K562 (cell line): ENCODE results near the gene PPP2R5A. TPM values are rescaled to one million over a fixed set of nuclear protein-coding genes. Genes with fewer than 3 reads are reported as not detected.

Experiments
- ATF7 ChIP-seq: fragments of 450-650 bp; IDR thresholded peaks from 2 replicates; pipeline ENCODE4 v1.7.1; 2014; ENCODE audit warnings: mild to moderate bottlenecking, moderate library complexity
- CBX8 ChIP-seq: fragments of 200-600 bp; sonication (generic); IDR thresholded peaks from 2 replicates; pipeline ENCODE4 v1.6.1; 2012; ENCODE audit warnings: borderline replicate concordance, mixed run types, low read depth, mild to moderate bottlenecking, moderate library complexity, mixed read lengths, low read length, control low read depth, inconsistent platforms; ENCODE audit not compliant: poor library complexity, severe bottlenecking; ENCODE audit errors: extremely low read depth
- ILF3 ChIP-seq: fragments of 450-650 bp; IDR thresholded peaks from 2 replicates; pipeline ENCODE4 v1.6.1; 2018; ENCODE audit warnings: antibody characterized with exemption, mild to moderate bottlenecking, moderate library complexity, borderline replicate concordance
- KDM1A ChIP-seq, 2 experiments: fragments of 450-650 bp; IDR thresholded peaks; 2 replicates each; pipeline ENCODE4 v1.6.1; 2016; ENCODE audit warnings: mild to moderate bottlenecking in 2 of 2
- POLR2A ChIP-seq: fragments of 450-650 bp; conservative IDR thresholded peaks from 2 replicates; pipeline ENCODE4 v1.6.1; 2016
- PYGO2 ChIP-seq: fragments of 450-650 bp; IDR thresholded peaks from 2 replicates; pipeline ENCODE4 v1.6.1; 2016; ENCODE audit warnings: mild to moderate bottlenecking, missing genetic modification characterization, moderate library complexity, missing compliant biosample characterization
- SP1 ChIP-seq: sonication (generic); formaldehyde crosslinking; IDR thresholded peaks from 2 replicates; pipeline ENCODE4 v1.8.1; 2022; ENCODE audit warnings: mild to moderate bottlenecking, missing genetic modification reagents
- SREBF1 ChIP-seq: fragments of 150-350 bp; IDR thresholded peaks from 2 replicates; pipeline ENCODE4 v1.6.1; 2014; ENCODE audit warnings: antibody characterized with exemption, low read depth, low read length, borderline replicate concordance
- TBL1XR1 ChIP-seq, 2 experiments: IDR thresholded peaks; 2 replicates each; pipeline ENCODE4 v1.6.1; 2012; ENCODE audit warnings: improper control_type of control experiment in 2 of 2, low read length in 2 of 2, mild to moderate bottlenecking in 1 of 2
- XRCC4 ChIP-seq: IDR thresholded peaks from one replicate; pipeline ENCODE4 v1.6.1; 2011; ENCODE audit not compliant: insufficient read depth, insufficient read length; ENCODE audit errors: extremely low read depth
- ZC3H4 ChIP-seq: sonication (generic); formaldehyde crosslinking; IDR thresholded peaks from 2 replicates; pipeline ENCODE4 v1.9.0; 2021; ENCODE audit warnings: missing genetic modification reagents, borderline replicate concordance
- polyA plus RNA-seq, 8 experiments: library from polyadenylated mRNA; depleted of rRNA in 4 of 8; stranded (reverse) in 5 of 8; unstranded in 3 of 8; fragments of >200 nt; fragmentation: Nextera tagmentation in 2 of 8; fragmentation: Illumina TruSeq in 1 of 8; extraction: Ambion mirVana in 2 of 8; extraction: Trizol in 1 of 8; gene quantifications; 2 replicates each; pipeline versions ENCODE4 v1.2.1 to v1.2.3, GENCODE V29; 2011 to 2014; ENCODE audit warnings: inconsistent platforms in 1 of 8, missing spikeins in 1 of 8
- total RNA-seq, 7 experiments: library from RNA; depleted of rRNA in 6 of 7; stranded (reverse); fragments of >200 nt in 6 of 7; fragmentation: Illumina TruSeq in 2 of 7; extraction: Trizol in 2 of 7; gene quantifications; 2 replicates each; pipeline versions ENCODE4 v1.2.1 to v1.2.3, GENCODE V29; 2011 to 2021; ENCODE audit warnings: low replicate concordance in 1 of 7
- TF ChIP-seq, protein P1 (sequence below), 2 experiments: IDR thresholded peaks in 1 of 2; conservative IDR thresholded peaks in 1 of 2; 2 replicates each; pipeline ENCODE4 v1.6.1; 2016; ENCODE audit warnings: low read depth in 2 of 2, mild to moderate bottlenecking in 1 of 2, missing compliant biosample characterization in 1 of 2, missing genetic modification characterization in 1 of 2, moderate library complexity in 1 of 2
- TF ChIP-seq, protein P2 (sequence below): fragments of 250-450 bp; sonication (Bioruptor Pico); IDR thresholded peaks from 2 replicates; pipeline ENCODE4 v1.5.0; 2021
- TF ChIP-seq, protein P3 (sequence below), 2 experiments: fragments of 450-650 bp in 1 of 2; IDR thresholded peaks; 2 replicates each; pipeline ENCODE4 v1.6.1; 2011 to 2017; ENCODE audit warnings: low read depth in 2 of 2, antibody characterized with exemption in 1 of 2, borderline replicate concordance in 1 of 2, low read length in 1 of 2, mild to moderate bottlenecking in 1 of 2, mixed read lengths in 1 of 2; ENCODE audit not compliant: control insufficient read depth in 1 of 2
- TF ChIP-seq, protein P4 (sequence below): fragments of 250-450 bp; sonication (Bioruptor Pico); IDR thresholded peaks from 2 replicates; pipeline ENCODE4 v1.8.0; 2021; ENCODE audit warnings: mild to moderate bottlenecking, moderate library complexity
- TF ChIP-seq, protein P5 (sequence below): fragments of 450-650 bp; IDR thresholded peaks from 2 replicates; pipeline ENCODE4 v1.6.1; 2016; ENCODE audit warnings: low read depth, mild to moderate bottlenecking, moderate library complexity

The PPP2R5A gene
- total and polyA plus RNA-seq, 9 of the 15 experiments (the other 6 are each of a cell fraction or from before 2014, with no cell fraction given), result 26.9 to 106 (median 64.3) TPM

DNA sequence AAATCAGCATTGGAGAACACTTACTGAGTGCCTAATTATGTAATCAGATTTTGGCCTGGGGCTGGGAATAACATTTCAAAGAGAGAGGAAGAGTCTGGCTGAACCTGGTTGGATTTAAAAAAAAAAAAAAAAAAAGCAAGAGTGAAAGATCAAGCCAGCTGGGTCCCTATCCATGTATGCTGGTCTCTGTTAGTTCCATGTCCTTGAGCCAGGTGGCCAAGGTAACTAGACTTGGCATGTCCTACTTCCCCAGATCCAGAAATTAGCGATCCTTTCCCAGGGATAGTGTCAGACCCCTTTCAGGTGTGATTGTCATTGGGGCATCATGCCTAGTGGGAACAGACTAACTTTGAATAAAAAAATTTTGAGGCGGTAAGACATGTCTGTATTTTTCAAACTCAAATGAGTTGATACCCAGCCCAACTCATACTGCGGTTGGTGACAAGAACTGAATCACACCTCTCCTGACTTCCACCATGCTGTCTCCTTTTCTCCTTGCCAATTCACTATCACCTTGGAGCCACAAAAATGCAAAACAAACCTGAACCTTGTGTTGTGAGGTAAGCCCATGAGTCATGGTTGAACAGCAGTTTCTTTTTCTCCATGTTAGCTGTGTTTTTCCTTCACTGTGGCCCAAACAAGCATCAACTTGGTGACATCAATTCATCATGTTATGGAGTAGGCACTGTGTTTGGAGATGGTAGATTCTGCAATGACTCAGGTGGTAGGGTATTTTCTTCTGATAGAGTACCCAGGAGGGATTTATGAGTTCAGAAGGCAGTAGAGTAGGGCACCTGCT is 24.5 kb upstream of the PPP2R5A start (continued):
- TF ChIP-seq, protein P1, sequence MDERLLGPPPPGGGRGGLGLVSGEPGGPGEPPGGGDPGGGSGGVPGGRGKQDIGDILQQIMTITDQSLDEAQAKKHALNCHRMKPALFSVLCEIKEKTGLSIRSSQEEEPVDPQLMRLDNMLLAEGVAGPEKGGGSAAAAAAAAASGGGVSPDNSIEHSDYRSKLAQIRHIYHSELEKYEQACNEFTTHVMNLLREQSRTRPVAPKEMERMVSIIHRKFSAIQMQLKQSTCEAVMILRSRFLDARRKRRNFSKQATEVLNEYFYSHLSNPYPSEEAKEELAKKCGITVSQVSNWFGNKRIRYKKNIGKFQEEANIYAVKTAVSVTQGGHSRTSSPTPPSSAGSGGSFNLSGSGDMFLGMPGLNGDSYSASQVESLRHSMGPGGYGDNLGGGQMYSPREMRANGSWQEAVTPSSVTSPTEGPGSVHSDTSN (CRISPR knock-in tag; IDR thresholded peaks at IDR 0.05; ENCODE audit: low read depth), result no peak
- TF ChIP-seq, protein P1 (tag; conservative IDR thresholded peaks at IDR 0.05; ENCODE audit: low read depth), result peak; percentile 76
- TF ChIP-seq XRCC4 (no peak), PYGO2 (tag) (no peak), TBL1XR1 (IDR thresholded peaks at IDR 0.05; ENCODE audit: low read length in 2 of 2) (0 out of 4 replicates have a peak, but pooled peaks of 1 of the 2 experiments have one; percentile 0), ATF7 (no peak), CBX8 (no peak), KDM1A (IDR thresholded peaks at IDR 0.05) (no peak), POLR2A (no peak), ZC3H4 (CRISPR knock-in tag) (no peak), ILF3 (no peak), SREBF1 (no peak), SP1 (CRISPR knock-in tag) (no peak)
- TF ChIP-seq, protein P2, sequence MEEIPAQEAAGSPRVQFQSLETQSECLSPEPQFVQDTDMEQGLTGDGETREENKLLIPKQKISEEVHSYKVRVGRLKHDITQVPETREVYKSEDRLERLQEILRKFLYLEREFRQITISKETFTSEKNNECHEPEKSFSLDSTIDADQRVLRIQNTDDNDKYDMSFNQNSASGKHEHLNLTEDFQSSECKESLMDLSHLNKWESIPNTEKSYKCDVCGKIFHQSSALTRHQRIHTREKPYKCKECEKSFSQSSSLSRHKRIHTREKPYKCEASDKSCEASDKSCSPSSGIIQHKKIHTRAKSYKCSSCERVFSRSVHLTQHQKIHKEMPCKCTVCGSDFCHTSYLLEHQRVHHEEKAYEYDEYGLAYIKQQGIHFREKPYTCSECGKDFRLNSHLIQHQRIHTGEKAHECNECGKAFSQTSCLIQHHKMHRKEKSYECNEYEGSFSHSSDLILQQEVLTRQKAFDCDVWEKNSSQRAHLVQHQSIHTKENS (CRISPR knock-in tag), result no peak
- TF ChIP-seq, protein P3, sequence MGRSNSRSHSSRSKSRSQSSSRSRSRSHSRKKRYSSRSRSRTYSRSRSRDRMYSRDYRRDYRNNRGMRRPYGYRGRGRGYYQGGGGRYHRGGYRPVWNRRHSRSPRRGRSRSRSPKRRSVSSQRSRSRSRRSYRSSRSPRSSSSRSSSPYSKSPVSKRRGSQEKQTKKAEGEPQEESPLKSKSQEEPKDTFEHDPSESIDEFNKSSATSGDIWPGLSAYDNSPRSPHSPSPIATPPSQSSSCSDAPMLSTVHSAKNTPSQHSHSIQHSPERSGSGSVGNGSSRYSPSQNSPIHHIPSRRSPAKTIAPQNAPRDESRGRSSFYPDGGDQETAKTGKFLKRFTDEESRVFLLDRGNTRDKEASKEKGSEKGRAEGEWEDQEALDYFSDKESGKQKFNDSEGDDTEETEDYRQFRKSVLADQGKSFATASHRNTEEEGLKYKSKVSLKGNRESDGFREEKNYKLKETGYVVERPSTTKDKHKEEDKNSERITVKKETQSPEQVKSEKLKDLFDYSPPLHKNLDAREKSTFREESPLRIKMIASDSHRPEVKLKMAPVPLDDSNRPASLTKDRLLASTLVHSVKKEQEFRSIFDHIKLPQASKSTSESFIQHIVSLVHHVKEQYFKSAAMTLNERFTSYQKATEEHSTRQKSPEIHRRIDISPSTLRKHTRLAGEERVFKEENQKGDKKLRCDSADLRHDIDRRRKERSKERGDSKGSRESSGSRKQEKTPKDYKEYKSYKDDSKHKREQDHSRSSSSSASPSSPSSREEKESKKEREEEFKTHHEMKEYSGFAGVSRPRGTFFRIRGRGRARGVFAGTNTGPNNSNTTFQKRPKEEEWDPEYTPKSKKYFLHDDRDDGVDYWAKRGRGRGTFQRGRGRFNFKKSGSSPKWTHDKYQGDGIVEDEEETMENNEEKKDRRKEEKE (IDR thresholded peaks at IDR 0.05; ENCODE audit: borderline replicate concordance in 1 of 2, control insufficient read depth in 1 of 2, low read depth in 2 of 2, low read length in 1 of 2), result no peak
- TF ChIP-seq, protein P4, sequence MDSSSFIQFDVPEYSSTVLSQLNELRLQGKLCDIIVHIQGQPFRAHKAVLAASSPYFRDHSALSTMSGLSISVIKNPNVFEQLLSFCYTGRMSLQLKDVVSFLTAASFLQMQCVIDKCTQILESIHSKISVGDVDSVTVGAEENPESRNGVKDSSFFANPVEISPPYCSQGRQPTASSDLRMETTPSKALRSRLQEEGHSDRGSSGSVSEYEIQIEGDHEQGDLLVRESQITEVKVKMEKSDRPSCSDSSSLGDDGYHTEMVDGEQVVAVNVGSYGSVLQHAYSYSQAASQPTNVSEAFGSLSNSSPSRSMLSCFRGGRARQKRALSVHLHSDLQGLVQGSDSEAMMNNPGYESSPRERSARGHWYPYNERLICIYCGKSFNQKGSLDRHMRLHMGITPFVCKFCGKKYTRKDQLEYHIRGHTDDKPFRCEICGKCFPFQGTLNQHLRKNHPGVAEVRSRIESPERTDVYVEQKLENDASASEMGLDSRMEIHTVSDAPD, result no peak
- TF ChIP-seq, protein P5, sequence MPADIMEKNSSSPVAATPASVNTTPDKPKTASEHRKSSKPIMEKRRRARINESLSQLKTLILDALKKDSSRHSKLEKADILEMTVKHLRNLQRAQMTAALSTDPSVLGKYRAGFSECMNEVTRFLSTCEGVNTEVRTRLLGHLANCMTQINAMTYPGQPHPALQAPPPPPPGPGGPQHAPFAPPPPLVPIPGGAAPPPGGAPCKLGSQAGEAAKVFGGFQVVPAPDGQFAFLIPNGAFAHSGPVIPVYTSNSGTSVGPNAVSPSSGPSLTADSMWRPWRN, result no peak
